Panc1 (cell line): ENCODE data around the gene ZNF585A. TPM values are rescaled to one million over a fixed set of nuclear protein-coding genes. Genes with fewer than 3 reads are reported as not detected.
A peak's percentile ranks its signal among the peaks of the same experiment; 100 is the strongest.

Source experiments
- ATAC-seq: fragments of 200-7000 bp; cut with Tn5 transposase; 2 replicates; pipeline ENCODE4 v1.9.1; 2020; ENCODE audit warnings: mild to moderate bottlenecking, moderate library complexity
- BruUV-seq: library from RNA; stranded (reverse); fragments of 400-500 nt; replicated peaks from 2 replicates; lab custom pipeline; 2021; lab: Mats Ljungman, UMichigan
- CTCF ChIA-PET: fragments of 300-600 bp; sonication (Branson Sonifier 250); formaldehyde crosslinking; loops from one replicate; lab custom pipeline; 2022; ENCODE audit warnings: antibody characterized with exemption; lab: Charles Lee
- POLR2A ChIA-PET: fragments of 300-600 bp; sonication (Branson Sonifier 250); formaldehyde crosslinking; loops from one replicate; lab custom pipeline; 2022; ENCODE audit warnings: antibody characterized with exemption; lab: Charles Lee
- DNase-seq: peaks from one replicate; pipeline ENCODE4 v3.0.0-alpha.2; 2010; ENCODE audit warnings: low read depth, low spot score
- H3K27ac ChIP-seq: 2 replicates; pipeline ENCODE4 v1.5.1; 2011; ENCODE audit warnings: mild to moderate bottlenecking, low read length, inconsistent platforms
- H3K27me3 ChIP-seq: fragments of 200-500 bp; sonication (Bioruptor generic); 2 replicates; pipeline ENCODE4 v1.6.0; 2014; ENCODE audit warnings: low read length, inconsistent platforms; ENCODE audit not compliant: control insufficient read depth, insufficient read depth
- H3K36me3 ChIP-seq: fragments of 200-500 bp; sonication (Bioruptor generic); 2 replicates; pipeline ENCODE4 v1.5.1; 2014; ENCODE audit warnings: inconsistent platforms, mild to moderate bottlenecking, low read length, moderate library complexity; ENCODE audit not compliant: control insufficient read depth, insufficient read depth
- H3K4me1 ChIP-seq: 2 replicates; pipeline ENCODE4 v1.5.1; 2011; ENCODE audit warnings: inconsistent platforms, mild to moderate bottlenecking, low read length, moderate library complexity; ENCODE audit not compliant: control insufficient read depth, insufficient read depth
- H3K4me3 ChIP-seq, 2 experiments: 2 replicates each; pipeline ENCODE4 v1.5.1; 2011 to 2012; ENCODE audit warnings: low read depth in 2 of 2, low read length in 2 of 2, mild to moderate bottlenecking in 2 of 2, inconsistent platforms in 1 of 2, moderate library complexity in 1 of 2
- H3K9me3 ChIP-seq: fragments of 200-500 bp; sonication (Bioruptor generic); 2 replicates; pipeline ENCODE4 v1.5.1; 2014; ENCODE audit warnings: low read depth, mild to moderate bottlenecking, inconsistent platforms, low read length, moderate library complexity; ENCODE audit not compliant: control insufficient read depth, insufficient read depth
- CTCF ChIP-seq: fragments of 450-650 bp; IDR thresholded peaks from 2 replicates; pipeline ENCODE4 v1.5.1; 2017; ENCODE audit warnings: mild to moderate bottlenecking
- POLR2AphosphoS5 ChIP-seq: IDR thresholded peaks from 2 replicates; pipeline ENCODE4 v1.6.1; 2012; ENCODE audit warnings: mild to moderate bottlenecking, low read depth, low read length, moderate library complexity
- REST ChIP-seq, 2 experiments: IDR thresholded peaks; 2 replicates each; pipeline ENCODE4 v1.6.1; 2011 to 2012; ENCODE audit warnings: low read depth in 2 of 2, control low read depth in 1 of 2, low read length in 1 of 2, mild to moderate bottlenecking in 1 of 2, moderate library complexity in 1 of 2; ENCODE audit not compliant: insufficient read depth in 1 of 2
- SIN3A ChIP-seq: IDR thresholded peaks from 2 replicates; pipeline ENCODE4 v1.6.1; 2012; ENCODE audit warnings: low read depth, mild to moderate bottlenecking, low read length, moderate library complexity, borderline replicate concordance; ENCODE audit not compliant: insufficient read depth
- TCF7L2 ChIP-seq: IDR thresholded peaks from 2 replicates; pipeline ENCODE4 v1.6.1; 2011; ENCODE audit warnings: mild to moderate bottlenecking, low read depth, low read length, inconsistent platforms
- in situ Hi-C: cut with HindIII; loops from 2 replicates; pipeline ENCODE4 v1.10.0; 2016; ENCODE audit warnings: low sequenced_read_pairs, low pct_unique_long_range_greater_than_20kb
- intact Hi-C: fragments of 100-400 bp; cut with micrococcal nuclease; formaldehyde crosslinking; loops from one replicate; pipeline ENCODE4 v1.10.0; 2022; ENCODE audit not compliant: unreplicated experiment
- total RNA-seq: library from RNA; stranded (reverse); gene quantifications from one replicate; pipeline ENCODE4 v1.2.1, GENCODE V29; 2021; ENCODE audit not compliant: unreplicated experiment

Gene ZNF585A
- total RNA-seq, 1 experiment from 2014 or later: 23.4 TPM

GRCh38 chr19:37220383-37220782, 47.9 kb upstream of the ZNF585A start:
- Histone ChIP-seq H3K27me3 (no peaks in the 10 kb centered on the region), H3K27ac (no peak overlapping the region), H3K9me3 (no peaks in the 10 kb centered on the region; the same call in 1 of the 2 replicates), H3K36me3 (no peaks in the 10 kb centered on the region), H3K4me1 (no peaks in the 10 kb centered on the region), H3K4me3 (no peak overlapping the region)
- ATAC-seq: no peak
- TF ChIP-seq TCF7L2 (no peak), REST (IDR thresholded peaks at IDR 0.05; ENCODE audit: insufficient read depth in 1 of 2, low read depth in 2 of 2, low read length in 1 of 2) (no peak), CTCF (no peak), POLR2AphosphoS5 (no peak), SIN3A (no peak)
- in situ Hi-C loops (no loop called here), intact Hi-C loops (no loop called here)
- ChIA-PET CTCF (no interaction called here), POLR2A (no interaction called here)
- no peak for DNase-seq
- BruUV-seq: no TSS peak

GRCh38 chr19:37218592-37218935, 46.1 kb upstream of the ZNF585A start:
- Histone ChIP-seq H3K27me3 (no peaks in the 10 kb centered on the region), H3K4me3 (peak overlapping the region; percentile 66 to 83), H3K9me3 (no peaks in the 10 kb centered on the region; the same call in 1 of the 2 replicates), H3K27ac (peak overlapping the region; percentile 96), H3K4me1 (no peaks in the 10 kb centered on the region), H3K36me3 (no peaks in the 10 kb centered on the region)
- intact Hi-C loops (no loop called here), in situ Hi-C loops (no loop called here)
- ATAC-seq (no peak), DNase-seq (no peak)
- TF ChIP-seq CTCF (no peak), POLR2AphosphoS5 (no peak), TCF7L2 (no peak; the same call in 1 of the 2 replicates), SIN3A (no peak), REST (IDR thresholded peaks at IDR 0.05; ENCODE audit: insufficient read depth in 1 of 2, low read depth in 2 of 2, low read length in 1 of 2) (no peak)
- BruUV-seq: TSS peak; percentile 94
- POLR2A ChIA-PET: no interaction called here
- CTCF ChIA-PET: no interaction called here
